MCF 10A (cell line): ENCODE measurements around the gene UNC119. TPM values are rescaled to one million over a fixed set of nuclear protein-coding genes. Genes with fewer than 3 reads are reported as not detected.

Source experiments
- BruUV-seq: library from RNA; stranded (reverse); fragments of 400-500 nt; replicated peaks from 2 replicates; lab custom pipeline; 2021; lab: Mats Ljungman, UMichigan
- CTCF ChIA-PET: fragments of 300-600 bp; sonication (Branson Sonifier 250); formaldehyde crosslinking; extraction: SDS; loops from one replicate; lab custom pipeline; 2021; ENCODE audit warnings: antibody characterized with exemption, inconsistent platforms; lab: Yijun Ruan, JAX
- POLR2A ChIA-PET: fragments of 300-600, 350-650 bp; sonication (Branson Sonifier 250); formaldehyde crosslinking; extraction: SDS; loops from one replicate; lab custom pipeline; 2020; ENCODE audit warnings: antibody characterized with exemption, inconsistent platforms; lab: Yijun Ruan, JAX
- DNase-seq: peaks from one replicate; pipeline ENCODE4 v3.0.0-alpha.2; 2018; ENCODE audit not compliant: unreplicated experiment
- H3K27ac Mint-ChIP-seq: one replicate; pipeline ENCODE4 v1.8.0; 2022; ENCODE audit warnings: mild to moderate bottlenecking, low read depth, mixed read lengths; ENCODE audit not compliant: unreplicated experiment
- H3K27me3 Mint-ChIP-seq: one replicate; pipeline ENCODE4 v1.8.0; 2022; ENCODE audit warnings: mixed read lengths; ENCODE audit not compliant: insufficient read depth, unreplicated experiment
- H3K36me3 Mint-ChIP-seq: one replicate; pipeline ENCODE4 v1.8.0; 2022; ENCODE audit warnings: mild to moderate bottlenecking, moderate library complexity, mixed read lengths; ENCODE audit not compliant: insufficient read depth, unreplicated experiment
- H3K4me1 Mint-ChIP-seq: one replicate; pipeline ENCODE4 v1.8.0; 2022; ENCODE audit warnings: mixed read lengths; ENCODE audit not compliant: insufficient read depth, unreplicated experiment
- H3K4me3 Mint-ChIP-seq: one replicate; pipeline ENCODE4 v1.8.0; 2022; ENCODE audit warnings: mild to moderate bottlenecking, moderate library complexity, mixed read lengths; ENCODE audit not compliant: unreplicated experiment
- H3K9me3 Mint-ChIP-seq: one replicate; pipeline ENCODE4 v1.8.0; 2022; ENCODE audit warnings: mixed read lengths; ENCODE audit not compliant: unreplicated experiment
- intact Hi-C: fragments of 100-400 bp; cut with micrococcal nuclease; formaldehyde crosslinking; loops from 2 replicates; pipeline ENCODE4 v1.14.1; 2022
- total RNA-seq: library from RNA; stranded (reverse); gene quantifications from 2 replicates; pipeline ENCODE4 v1.2.3, GENCODE V29; 2022
- TF ChIP-seq, protein P1 (sequence below): fragments of 200-600 bp; IDR thresholded peaks from one replicate; pipeline ENCODE4 v1.8.0; 2022; ENCODE audit warnings: antibody characterized with exemption, mild to moderate bottlenecking; ENCODE audit not compliant: unreplicated experiment

The UNC119 gene
- total RNA-seq, 1 experiment from 2014 or later: 12.5 TPM

GRCh38 chr17:28570716-28571360 lies 18.4 kb upstream of the UNC119 start:
- no peak for DNase-seq
- Mint-ChIP-seq H3K9me3 (no peaks in the 10 kb centered on the region), H3K27me3 (no peaks in the 10 kb centered on the region), H3K4me1 (peaks cover 18% of the 10 kb centered on the region), H3K36me3 (peaks cover 13% of the 10 kb centered on the region), H3K4me3 (peak overlapping the region; percentile 93), H3K27ac (peak overlapping the region; percentile 85)
- no TSS peak for BruUV-seq
- CTCF ChIA-PET: interaction anchor here (0.6 to 1.6 kb wide), 7 partner anchors 14 to 157 kb away, joined by 3 to 4 read pairs (median 3); no protein-coding TSS in a partner anchor
- POLR2A ChIA-PET: interaction anchor here (0.5 to 2.8 kb wide), 34 partner anchors 10 to 817 kb away, joined by 3 to 25 read pairs (median 5); partner anchors contain the start of genes BLTP2, IFT20, POLDIP2 and SDF2
- TF ChIP-seq, protein P1, sequence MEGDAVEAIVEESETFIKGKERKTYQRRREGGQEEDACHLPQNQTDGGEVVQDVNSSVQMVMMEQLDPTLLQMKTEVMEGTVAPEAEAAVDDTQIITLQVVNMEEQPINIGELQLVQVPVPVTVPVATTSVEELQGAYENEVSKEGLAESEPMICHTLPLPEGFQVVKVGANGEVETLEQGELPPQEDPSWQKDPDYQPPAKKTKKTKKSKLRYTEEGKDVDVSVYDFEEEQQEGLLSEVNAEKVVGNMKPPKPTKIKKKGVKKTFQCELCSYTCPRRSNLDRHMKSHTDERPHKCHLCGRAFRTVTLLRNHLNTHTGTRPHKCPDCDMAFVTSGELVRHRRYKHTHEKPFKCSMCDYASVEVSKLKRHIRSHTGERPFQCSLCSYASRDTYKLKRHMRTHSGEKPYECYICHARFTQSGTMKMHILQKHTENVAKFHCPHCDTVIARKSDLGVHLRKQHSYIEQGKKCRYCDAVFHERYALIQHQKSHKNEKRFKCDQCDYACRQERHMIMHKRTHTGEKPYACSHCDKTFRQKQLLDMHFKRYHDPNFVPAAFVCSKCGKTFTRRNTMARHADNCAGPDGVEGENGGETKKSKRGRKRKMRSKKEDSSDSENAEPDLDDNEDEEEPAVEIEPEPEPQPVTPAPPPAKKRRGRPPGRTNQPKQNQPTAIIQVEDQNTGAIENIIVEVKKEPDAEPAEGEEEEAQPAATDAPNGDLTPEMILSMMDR: no peak
- intact Hi-C loops: no loop called here

DNA sequence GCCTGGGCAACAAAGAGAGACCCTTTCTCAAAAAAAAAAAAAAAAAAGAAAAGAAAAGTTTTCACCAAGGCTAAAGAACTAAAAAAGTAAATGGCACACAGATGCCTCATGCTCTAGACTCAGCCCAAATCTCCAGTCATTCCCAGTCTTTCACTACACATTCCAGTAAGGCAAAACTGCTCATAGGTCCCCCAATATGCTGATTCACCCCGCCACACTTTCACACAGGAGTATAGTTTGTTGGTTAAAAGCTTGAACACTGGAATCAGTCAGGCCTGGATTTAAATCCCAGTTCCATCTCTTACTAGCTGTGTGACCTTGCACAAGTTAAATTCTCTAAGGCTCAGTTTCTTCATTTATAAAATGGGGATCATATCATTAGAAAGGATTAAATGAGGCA lies 17.0 kb upstream of the UNC119 start:
- TF ChIP-seq, protein P1: no peak
- H3K4me3 Mint-ChIP-seq: peak overlapping the region; percentile 93
- H3K36me3 Mint-ChIP-seq: peaks cover 13% of the 10 kb centered on the region
- CTCF ChIA-PET: interaction anchor here (0.6 to 1.6 kb wide), 2 partner anchors 16 kb away, joined by 3 read pairs; no protein-coding TSS in a partner anchor
- POLR2A ChIA-PET: interaction anchor here (1.3 kb wide), 1 partner anchor 17 kb away, joined by 3 read pairs; the partner anchor contains the start of gene UNC119
- H3K4me1 Mint-ChIP-seq: peaks cover 18% of the 10 kb centered on the region
- no peak overlapping the region for H3K27ac Mint-ChIP-seq
- BruUV-seq: TSS peak; percentile 47
- intact Hi-C loops: no loop called here
- DNase-seq: no peak
- H3K27me3 Mint-ChIP-seq: no peaks in the 10 kb centered on the region
- H3K9me3 Mint-ChIP-seq: no peaks in the 10 kb centered on the region

DNA sequence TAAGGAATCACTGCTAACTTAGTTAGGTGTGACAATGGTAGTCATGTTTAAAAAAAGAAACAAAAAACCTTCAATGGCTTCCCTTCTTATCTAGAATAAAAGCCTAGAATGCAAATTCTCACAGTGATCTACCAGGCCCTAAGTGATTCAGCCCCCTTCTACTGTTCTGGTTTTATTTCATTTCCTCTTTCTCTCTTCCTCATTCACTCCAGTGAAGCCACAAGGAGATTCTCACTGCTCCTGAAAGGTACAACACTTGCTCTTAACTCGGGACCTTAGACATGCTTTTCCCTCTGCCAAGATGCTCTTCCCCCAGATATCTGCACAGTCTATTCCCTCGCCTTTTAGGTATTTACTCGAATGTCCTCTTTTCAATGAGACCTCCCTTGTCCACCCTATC lies 15.2 kb upstream of the UNC119 start:
- Mint-ChIP-seq H3K4me3 (no peak overlapping the region), H3K36me3 (peaks cover 28% of the 10 kb centered on the region), H3K27me3 (no peaks in the 10 kb centered on the region), H3K4me1 (peaks cover 18% of the 10 kb centered on the region), H3K9me3 (no peaks in the 10 kb centered on the region), H3K27ac (no peak overlapping the region)
- DNase-seq: no peak
- ChIA-PET CTCF (interaction anchor here (1.4 kb wide), 1 partner anchor 19 kb away, joined by 4 read pairs; no protein-coding TSS in a partner anchor), POLR2A (interaction anchor here (0.6 to 1.1 kb wide), 2 partner anchors 9 to 29 kb away, joined by 3 to 4 read pairs; partner anchors contain the start of gene ALDOC)
- intact Hi-C loops: no loop called here
- no TSS peak for BruUV-seq
- TF ChIP-seq, protein P1: no peak

GRCh38 chr17:28563475-28563874 lies 11.1 kb upstream of the UNC119 start:
- CTCF ChIA-PET: no interaction called here
- H3K27me3 Mint-ChIP-seq: no peaks in the 10 kb centered on the region
- no peak overlapping the region for H3K27ac Mint-ChIP-seq
- H3K9me3 Mint-ChIP-seq: no peaks in the 10 kb centered on the region
- no peak overlapping the region for H3K4me3 Mint-ChIP-seq
- H3K4me1 Mint-ChIP-seq: no peaks in the 10 kb centered on the region
- BruUV-seq: no TSS peak
- TF ChIP-seq, protein P1: no peak
- peaks cover 56% of the 10 kb centered on the region for H3K36me3 Mint-ChIP-seq
- intact Hi-C loops: no loop called here
- POLR2A ChIA-PET: no interaction called here
- no peak for DNase-seq
